K562 (cell line): ENCODE data around the gene TTC13. TPM values are rescaled to one million over a fixed set of nuclear protein-coding genes. Genes with fewer than 3 reads are reported as not detected.
A peak's percentile ranks its signal among the peaks of the same experiment; 100 is the strongest.

Source experiments
- ERF ChIP-seq: fragments of 450-650 bp; formaldehyde crosslinking; IDR thresholded peaks from 2 replicates; pipeline ENCODE4 v1.4.0; 2020; ENCODE audit warnings: mild to moderate bottlenecking, mixed read lengths
- FOXA1 ChIP-seq: fragments of 450-650 bp; IDR thresholded peaks from 2 replicates; pipeline ENCODE4 v1.6.1; 2016; ENCODE audit warnings: mild to moderate bottlenecking, borderline replicate concordance
- FOXJ2 ChIP-seq: fragments of 200-800 bp; sonication (Bioruptor generic); IDR thresholded peaks from 2 replicates; pipeline ENCODE4 v1.6.1; 2016; ENCODE audit warnings: missing genetic modification characterization, missing compliant biosample characterization
- FOXJ3 ChIP-seq: sonication (generic); formaldehyde crosslinking; IDR thresholded peaks from 2 replicates; pipeline ENCODE4 v1.4.0; 2020; ENCODE audit warnings: mild to moderate bottlenecking, missing genetic modification reagents
- ILK ChIP-seq: fragments of 450-650 bp; IDR thresholded peaks from 2 replicates; pipeline ENCODE4 v1.6.1; 2016; ENCODE audit warnings: missing genetic modification characterization, low read depth, mild to moderate bottlenecking, missing compliant biosample characterization, moderate library complexity, borderline replicate concordance
- NR1H2 ChIP-seq: sonication (generic); formaldehyde crosslinking; IDR thresholded peaks from 2 replicates; pipeline ENCODE4 v1.4.0; 2020; ENCODE audit warnings: mild to moderate bottlenecking, missing genetic modification reagents
- NR2C1 ChIP-seq, 2 experiments: fragments of 450-650 bp; IDR thresholded peaks; 2 replicates each; pipeline ENCODE4 v1.6.1; 2017; ENCODE audit warnings: mild to moderate bottlenecking in 2 of 2, antibody characterized with exemption in 1 of 2, inconsistent platforms in 1 of 2, missing compliant biosample characterization in 1 of 2, missing genetic modification characterization in 1 of 2
- POLR2B ChIP-seq: fragments of 450-650 bp; IDR thresholded peaks from 2 replicates; pipeline ENCODE4 v1.6.1; 2018; ENCODE audit warnings: low read depth; ENCODE audit not compliant: partially characterized antibody
- RCOR1 ChIP-seq, 2 experiments: IDR thresholded peaks; 2 replicates each; pipeline ENCODE4 v1.6.1; 2012; ENCODE audit warnings: low read depth in 2 of 2, low read length in 2 of 2, borderline replicate concordance in 1 of 2, improper control_type of control experiment in 1 of 2
- SP1 ChIP-seq: sonication (generic); formaldehyde crosslinking; IDR thresholded peaks from 2 replicates; pipeline ENCODE4 v1.8.1; 2022; ENCODE audit warnings: mild to moderate bottlenecking, missing genetic modification reagents
- U2AF2 ChIP-seq: fragments of 200-400 bp; formaldehyde crosslinking; optimal IDR thresholded peaks from 2 replicates; pipeline ENCODE3; 2017; ENCODE audit warnings: low read depth, mild to moderate bottlenecking, low read length
- ZC3H8 ChIP-seq: fragments of 450-650 bp; IDR thresholded peaks from 2 replicates; pipeline ENCODE4 v1.6.1; 2017
- ZFP36 ChIP-seq: fragments of 150-350 bp; IDR thresholded peaks from 2 replicates; pipeline ENCODE4 v1.6.1; 2018; ENCODE audit warnings: low read length, low read depth; ENCODE audit not compliant: partially characterized antibody
- ZNF197 ChIP-seq: fragments of 200-800 bp; sonication (Bioruptor generic); IDR thresholded peaks from 2 replicates; pipeline ENCODE4 v1.6.1; 2016; ENCODE audit warnings: low read depth, missing genetic modification characterization, missing compliant biosample characterization
- ZSCAN29 ChIP-seq: fragments of 450-650 bp; IDR thresholded peaks from 2 replicates; pipeline ENCODE4 v1.6.1; 2017
- polyA plus RNA-seq, 8 experiments: library from polyadenylated mRNA; depleted of rRNA in 4 of 8; stranded (reverse) in 5 of 8; unstranded in 3 of 8; fragments of >200 nt; fragmentation: Nextera tagmentation in 2 of 8; fragmentation: Illumina TruSeq in 1 of 8; extraction: Ambion mirVana in 2 of 8; extraction: Trizol in 1 of 8; gene quantifications; 2 replicates each; pipeline versions ENCODE4 v1.2.1 to v1.2.3, GENCODE V29; 2011 to 2014; ENCODE audit warnings: inconsistent platforms in 1 of 8, missing spikeins in 1 of 8
- total RNA-seq, 7 experiments: library from RNA; depleted of rRNA in 6 of 7; stranded (reverse); fragments of >200 nt in 6 of 7; fragmentation: Illumina TruSeq in 2 of 7; extraction: Trizol in 2 of 7; gene quantifications; 2 replicates each; pipeline versions ENCODE4 v1.2.1 to v1.2.3, GENCODE V29; 2011 to 2021; ENCODE audit warnings: low replicate concordance in 1 of 7
- TF ChIP-seq, protein P1 (sequence below): fragments of 450-650 bp; IDR thresholded peaks from 2 replicates; pipeline ENCODE4 v1.7.0; 2016; ENCODE audit warnings: borderline replicate concordance
- TF ChIP-seq, protein P2 (sequence below): sonication (generic); formaldehyde crosslinking; IDR thresholded peaks from 2 replicates; pipeline ENCODE4 v1.8.0; 2022; ENCODE audit warnings: mild to moderate bottlenecking, missing genetic modification reagents
- TF ChIP-seq, protein P3 (sequence below): sonication (generic); formaldehyde crosslinking; IDR thresholded peaks from 2 replicates; pipeline ENCODE4 v1.8.1; 2023; ENCODE audit warnings: mild to moderate bottlenecking, missing genetic modification reagents
- TF ChIP-seq, protein P4 (sequence below): fragments of 150-350 bp; IDR thresholded peaks from 2 replicates; pipeline ENCODE4 v1.6.1; 2014; ENCODE audit warnings: low read depth, mild to moderate bottlenecking, low read length, borderline replicate concordance

The TTC13 gene
- total and polyA plus RNA-seq, 9 of the 15 experiments (the other 6 are each of a cell fraction or from before 2014, with no cell fraction given), result 1.7 to 13.8 (median 9.6) TPM

DNA sequence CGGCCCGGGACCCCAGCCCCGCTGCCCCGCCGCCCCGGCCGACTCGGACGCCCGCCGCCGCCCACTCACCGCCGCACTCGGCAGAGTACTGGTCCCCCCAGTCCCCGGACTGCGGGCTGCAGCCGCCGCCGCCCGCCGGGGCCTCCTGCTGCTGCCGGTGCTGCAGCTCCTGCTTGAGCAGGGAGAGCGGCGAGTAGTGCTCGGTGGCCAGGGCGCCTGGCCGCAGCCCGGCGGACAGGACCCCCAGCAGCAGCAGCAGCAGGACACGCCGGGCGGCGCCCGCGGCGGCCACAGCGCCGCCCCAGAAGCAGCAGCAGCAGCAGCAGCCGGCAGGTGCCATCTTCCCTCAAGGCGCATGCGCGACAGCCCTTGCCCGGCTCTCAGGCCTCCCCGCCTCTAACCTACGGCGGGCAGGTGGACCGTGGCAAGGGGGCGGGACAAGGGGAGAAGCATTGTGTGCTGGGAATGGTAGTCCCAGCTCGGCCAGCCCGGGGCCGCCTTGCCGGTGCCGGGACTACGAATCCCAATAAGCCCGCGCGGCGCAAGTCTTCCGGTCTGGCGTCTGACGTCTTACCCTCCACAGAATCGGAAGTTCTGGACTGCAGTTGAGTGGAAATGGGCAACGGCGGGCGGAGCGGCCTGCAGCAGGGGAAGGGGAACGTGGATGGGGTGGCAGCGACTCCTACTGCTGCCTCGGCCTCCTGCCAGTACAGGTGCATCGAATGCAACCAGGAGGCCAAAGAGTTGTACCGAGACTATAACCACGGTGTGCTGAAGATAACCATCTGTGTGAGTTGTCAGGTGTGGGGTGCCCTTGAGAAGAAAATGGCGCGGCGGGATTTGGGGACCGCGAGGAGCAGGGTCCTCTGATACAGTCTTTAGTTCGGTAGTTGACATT, at the start of gene TTC13, which contains the start of gene ARV1 (continued):
- TF ChIP-seq, protein P1, sequence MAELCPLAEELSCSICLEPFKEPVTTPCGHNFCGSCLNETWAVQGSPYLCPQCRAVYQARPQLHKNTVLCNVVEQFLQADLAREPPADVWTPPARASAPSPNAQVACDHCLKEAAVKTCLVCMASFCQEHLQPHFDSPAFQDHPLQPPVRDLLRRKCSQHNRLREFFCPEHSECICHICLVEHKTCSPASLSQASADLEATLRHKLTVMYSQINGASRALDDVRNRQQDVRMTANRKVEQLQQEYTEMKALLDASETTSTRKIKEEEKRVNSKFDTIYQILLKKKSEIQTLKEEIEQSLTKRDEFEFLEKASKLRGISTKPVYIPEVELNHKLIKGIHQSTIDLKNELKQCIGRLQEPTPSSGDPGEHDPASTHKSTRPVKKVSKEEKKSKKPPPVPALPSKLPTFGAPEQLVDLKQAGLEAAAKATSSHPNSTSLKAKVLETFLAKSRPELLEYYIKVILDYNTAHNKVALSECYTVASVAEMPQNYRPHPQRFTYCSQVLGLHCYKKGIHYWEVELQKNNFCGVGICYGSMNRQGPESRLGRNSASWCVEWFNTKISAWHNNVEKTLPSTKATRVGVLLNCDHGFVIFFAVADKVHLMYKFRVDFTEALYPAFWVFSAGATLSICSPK, result no peak
- TF ChIP-seq FOXJ3 (CRISPR knock-in tag) (no peak), NR1H2 (CRISPR knock-in tag) (no peak), FOXJ2 (tag) (no peak), POLR2B (peak; percentile 92), ZC3H8 (0 out of 2 replicates have a peak, but pooled peaks have one; percentile 19), ZFP36 (peak; percentile 13), ZSCAN29 (no peak), FOXA1 (no peak), RCOR1 (IDR thresholded peaks at IDR 0.05; ENCODE audit: borderline replicate concordance in 1 of 2, low read depth in 2 of 2, low read length in 2 of 2) (no peak; a peak in 2 of 4 replicates), ILK (tag) (no peak), ERF (CRISPR knock-in tag) (no peak), ZNF197 (CRISPR knock-in tag) (peak; percentile 95), U2AF2 (no peak), SP1 (peak; percentile 100), NR2C1 (IDR thresholded peaks at IDR 0.05) (peak; percentile 79), NR2C1 (tag; IDR thresholded peaks at IDR 0.05) (peak; percentile 91)
- TF ChIP-seq, protein P2, sequence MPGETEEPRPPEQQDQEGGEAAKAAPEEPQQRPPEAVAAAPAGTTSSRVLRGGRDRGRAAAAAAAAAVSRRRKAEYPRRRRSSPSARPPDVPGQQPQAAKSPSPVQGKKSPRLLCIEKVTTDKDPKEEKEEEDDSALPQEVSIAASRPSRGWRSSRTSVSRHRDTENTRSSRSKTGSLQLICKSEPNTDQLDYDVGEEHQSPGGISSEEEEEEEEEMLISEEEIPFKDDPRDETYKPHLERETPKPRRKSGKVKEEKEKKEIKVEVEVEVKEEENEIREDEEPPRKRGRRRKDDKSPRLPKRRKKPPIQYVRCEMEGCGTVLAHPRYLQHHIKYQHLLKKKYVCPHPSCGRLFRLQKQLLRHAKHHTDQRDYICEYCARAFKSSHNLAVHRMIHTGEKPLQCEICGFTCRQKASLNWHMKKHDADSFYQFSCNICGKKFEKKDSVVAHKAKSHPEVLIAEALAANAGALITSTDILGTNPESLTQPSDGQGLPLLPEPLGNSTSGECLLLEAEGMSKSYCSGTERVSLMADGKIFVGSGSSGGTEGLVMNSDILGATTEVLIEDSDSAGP (CRISPR knock-in tag), result peak; percentile 62; the same call in 1 of the 2 replicates
- TF ChIP-seq, protein P3, sequence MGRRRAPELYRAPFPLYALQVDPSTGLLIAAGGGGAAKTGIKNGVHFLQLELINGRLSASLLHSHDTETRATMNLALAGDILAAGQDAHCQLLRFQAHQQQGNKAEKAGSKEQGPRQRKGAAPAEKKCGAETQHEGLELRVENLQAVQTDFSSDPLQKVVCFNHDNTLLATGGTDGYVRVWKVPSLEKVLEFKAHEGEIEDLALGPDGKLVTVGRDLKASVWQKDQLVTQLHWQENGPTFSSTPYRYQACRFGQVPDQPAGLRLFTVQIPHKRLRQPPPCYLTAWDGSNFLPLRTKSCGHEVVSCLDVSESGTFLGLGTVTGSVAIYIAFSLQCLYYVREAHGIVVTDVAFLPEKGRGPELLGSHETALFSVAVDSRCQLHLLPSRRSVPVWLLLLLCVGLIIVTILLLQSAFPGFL (CRISPR knock-in tag), result no peak
- TF ChIP-seq, protein P4, sequence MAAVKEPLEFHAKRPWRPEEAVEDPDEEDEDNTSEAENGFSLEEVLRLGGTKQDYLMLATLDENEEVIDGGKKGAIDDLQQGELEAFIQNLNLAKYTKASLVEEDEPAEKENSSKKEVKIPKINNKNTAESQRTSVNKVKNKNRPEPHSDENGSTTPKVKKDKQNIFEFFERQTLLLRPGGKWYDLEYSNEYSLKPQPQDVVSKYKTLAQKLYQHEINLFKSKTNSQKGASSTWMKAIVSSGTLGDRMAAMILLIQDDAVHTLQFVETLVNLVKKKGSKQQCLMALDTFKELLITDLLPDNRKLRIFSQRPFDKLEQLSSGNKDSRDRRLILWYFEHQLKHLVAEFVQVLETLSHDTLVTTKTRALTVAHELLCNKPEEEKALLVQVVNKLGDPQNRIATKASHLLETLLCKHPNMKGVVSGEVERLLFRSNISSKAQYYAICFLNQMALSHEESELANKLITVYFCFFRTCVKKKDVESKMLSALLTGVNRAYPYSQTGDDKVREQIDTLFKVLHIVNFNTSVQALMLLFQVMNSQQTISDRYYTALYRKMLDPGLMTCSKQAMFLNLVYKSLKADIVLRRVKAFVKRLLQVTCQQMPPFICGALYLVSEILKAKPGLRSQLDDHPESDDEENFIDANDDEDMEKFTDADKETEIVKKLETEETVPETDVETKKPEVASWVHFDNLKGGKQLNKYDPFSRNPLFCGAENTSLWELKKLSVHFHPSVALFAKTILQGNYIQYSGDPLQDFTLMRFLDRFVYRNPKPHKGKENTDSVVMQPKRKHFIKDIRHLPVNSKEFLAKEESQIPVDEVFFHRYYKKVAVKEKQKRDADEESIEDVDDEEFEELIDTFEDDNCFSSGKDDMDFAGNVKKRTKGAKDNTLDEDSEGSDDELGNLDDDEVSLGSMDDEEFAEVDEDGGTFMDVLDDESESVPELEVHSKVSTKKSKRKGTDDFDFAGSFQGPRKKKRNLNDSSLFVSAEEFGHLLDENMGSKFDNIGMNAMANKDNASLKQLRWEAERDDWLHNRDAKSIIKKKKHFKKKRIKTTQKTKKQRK, result no peak
